PC-3 (cell line): Measurements from ENCODE around the gene LTBP1. TPM values are rescaled to one million over a fixed set of nuclear protein-coding genes. Genes with fewer than 3 reads are reported as not detected.

Source experiments
- ATAC-seq: fragments of 200-7000 bp; cut with Tn5 transposase; 2 replicates; pipeline ENCODE4 v1.9.1; 2020; ENCODE audit warnings: mild to moderate bottlenecking, moderate library complexity
- BruUV-seq: library from RNA; stranded (reverse); fragments of 400-500 nt; replicated peaks from 2 replicates; lab custom pipeline; 2021; lab: Mats Ljungman, UMichigan
- CTCF ChIA-PET: fragments of 300-600 bp; sonication (Branson Sonifier 250); formaldehyde crosslinking; loops from one replicate; lab custom pipeline; 2022; ENCODE audit warnings: antibody characterized with exemption; lab: Charles Lee
- POLR2A ChIA-PET: fragments of 300-600 bp; sonication (Branson Sonifier 250); formaldehyde crosslinking; loops from one replicate; lab custom pipeline; 2022; ENCODE audit warnings: antibody characterized with exemption; ENCODE audit not compliant: unreplicated experiment; lab: Charles Lee
- DNase-seq: peaks from one replicate; pipeline ENCODE4 v3.0.0-alpha.2; 2015
- H2AFZ ChIP-seq: fragments of 300-600 bp; sonication (generic); 2 replicates; pipeline ENCODE4 v1.6.0; 2016; ENCODE audit warnings: antibody characterized with exemption, low read length
- H3F3A ChIP-seq: fragments of 300-600 bp; sonication (generic); one replicate; pipeline ENCODE4 v1.6.0; 2017; ENCODE audit warnings: antibody characterized with exemption, low read length, control low read depth, mild to moderate bottlenecking; ENCODE audit not compliant: unreplicated experiment
- H3K27ac ChIP-seq: fragments of 300-600 bp; sonication (generic); 2 replicates; pipeline ENCODE4 v1.5.1; 2016; ENCODE audit warnings: mild to moderate bottlenecking, low read length
- H3K27me3 ChIP-seq: fragments of 300-600 bp; sonication (generic); 2 replicates; pipeline ENCODE4 v1.6.1; 2016; ENCODE audit warnings: low read length, mixed read lengths
- H3K36me3 ChIP-seq: fragments of 300-600 bp; sonication (generic); 2 replicates; pipeline ENCODE4 v1.6.1; 2016; ENCODE audit warnings: low read depth, mixed run types, low read length, mixed read lengths
- H3K4me1 ChIP-seq: fragments of 300-600 bp; sonication (generic); 2 replicates; pipeline ENCODE4 v1.5.1; 2016; ENCODE audit warnings: low read length; ENCODE audit not compliant: insufficient read depth
- H3K4me2 ChIP-seq: fragments of 300-600 bp; sonication (generic); 2 replicates; pipeline ENCODE4 v1.6.0; 2016; ENCODE audit warnings: low read length
- H3K4me3 ChIP-seq: fragments of 300-600 bp; sonication (generic); 2 replicates; pipeline ENCODE4 v1.5.1; 2016; ENCODE audit warnings: mild to moderate bottlenecking, low read length, mixed read lengths
- H3K79me2 ChIP-seq: fragments of 300-600 bp; sonication (generic); 2 replicates; pipeline ENCODE4 v1.6.1; 2017; ENCODE audit warnings: low read length, mixed read lengths
- H3K9ac ChIP-seq: fragments of 300-600 bp; sonication (generic); 2 replicates; pipeline ENCODE4 v1.6.0; 2016; ENCODE audit warnings: mild to moderate bottlenecking, low read length
- H3K9me2 ChIP-seq: fragments of 300-600 bp; sonication (generic); replicated peaks from 2 replicates; pipeline ENCODE4 v1.6.1; 2016; ENCODE audit warnings: mixed run types, low read length, mixed read lengths
- H3K9me3 ChIP-seq: fragments of 300-600 bp; sonication (generic); 2 replicates; pipeline ENCODE4 v1.6.1; 2016; ENCODE audit warnings: low read length, mixed read lengths
- H4K20me1 ChIP-seq: fragments of 300-600 bp; sonication (generic); 2 replicates; pipeline ENCODE4 v1.6.1; 2016; ENCODE audit warnings: low read length, mixed read lengths
- CTCF ChIP-seq: fragments of 300-600 bp; sonication (generic); conservative IDR thresholded peaks from 2 replicates; pipeline ENCODE4 v1.5.1; 2017; ENCODE audit warnings: antibody characterized with exemption, low read depth, mild to moderate bottlenecking, low read length
- EZH2 ChIP-seq: fragments of 300-600 bp; sonication (generic); IDR thresholded peaks from one replicate; pipeline ENCODE4 v1.6.1; 2017; ENCODE audit warnings: antibody characterized with exemption, mild to moderate bottlenecking, low read length; ENCODE audit not compliant: unreplicated experiment
- EZH2phosphoT487 ChIP-seq: fragments of 300-600 bp; sonication (generic); IDR thresholded peaks from 2 replicates; pipeline ENCODE4 v1.6.1; 2018; ENCODE audit warnings: mild to moderate bottlenecking, antibody characterized with exemption, low read length, borderline replicate concordance
- intact Hi-C: fragments of 100-400 bp; cut with micrococcal nuclease; formaldehyde crosslinking; loops from 2 replicates; pipeline ENCODE4 v1.9.0; 2023
- total RNA-seq: library from RNA; depleted of rRNA; stranded (reverse); fragments of >200 nt; gene quantifications from 2 replicates; pipeline ENCODE4 v1.2.3, GENCODE V29; 2014

LTBP1 gene
- total RNA-seq, 1 experiment from 2014 or later, result 45.9 TPM

GRCh38 chr2:33122726-33123125 lies 176.0 kb downstream of the LTBP1 start:
- Histone ChIP-seq H2AFZ (no peak overlapping the region), H3K9me2 (no peaks in the 10 kb centered on the region), H3K4me1 (peaks cover 25% of the 10 kb centered on the region), H3F3A (peaks cover 3% of the 10 kb centered on the region), H3K27ac (no peak overlapping the region), H3K4me3 (no peak overlapping the region), H3K36me3 (no peaks in the 10 kb centered on the region), H3K79me2 (no peaks in the 10 kb centered on the region), H4K20me1 (no peaks in the 10 kb centered on the region), H3K4me2 (no peak overlapping the region), H3K9ac (no peak overlapping the region), H3K27me3 (no peaks in the 10 kb centered on the region), H3K9me3 (no peaks in the 10 kb centered on the region)
- ATAC-seq (no peak), DNase-seq (no peak)
- BruUV-seq, result no TSS peak
- ChIA-PET POLR2A (no interaction called here), CTCF (no interaction called here)
- TF ChIP-seq EZH2phosphoT487 (no peak), EZH2 (no peak), CTCF (no peak)
- intact Hi-C loops, result no loop called here

GRCh38 chr2:33123216-33123615 lies 176.5 kb downstream of the LTBP1 start:
- Histone ChIP-seq H3K4me3 (no peak overlapping the region), H4K20me1 (no peaks in the 10 kb centered on the region), H3K9me2 (no peaks in the 10 kb centered on the region), H3K9me3 (no peaks in the 10 kb centered on the region), H3K36me3 (no peaks in the 10 kb centered on the region), H3F3A (peaks cover 3% of the 10 kb centered on the region), H3K79me2 (no peaks in the 10 kb centered on the region), H3K9ac (no peak overlapping the region), H3K27me3 (no peaks in the 10 kb centered on the region), H3K4me1 (peaks cover 30% of the 10 kb centered on the region), H3K4me2 (no peak overlapping the region), H3K27ac (no peak overlapping the region), H2AFZ (no peak overlapping the region)
- ChIA-PET POLR2A (no interaction called here), CTCF (no interaction called here)
- ATAC-seq (no peak; the same call in 1 of the 2 replicates), DNase-seq (peak; percentile 43)
- TF ChIP-seq EZH2phosphoT487, result no peak
- TF ChIP-seq EZH2, result no peak
- no peak for TF ChIP-seq CTCF
- no TSS peak for BruUV-seq
- intact Hi-C loops, result no loop called here

GRCh38 chr2:33126552-33126951 lies 179.8 kb downstream of the LTBP1 start:
- ATAC-seq, result no peak
- H3K27me3 ChIP-seq, result no peaks in the 10 kb centered on the region
- TF ChIP-seq EZH2, result no peak
- TF ChIP-seq CTCF, result peak; percentile 23; the same call in 1 of the 2 replicates
- peak overlapping the region; percentile 87 for H3K27ac ChIP-seq
- H3K9ac ChIP-seq, result peak overlapping the region; percentile 11; the same call in 1 of the 2 replicates
- H3F3A ChIP-seq, result peaks cover 3% of the 10 kb centered on the region
- no peak overlapping the region; the same call in 1 of the 2 replicates for H3K4me3 ChIP-seq
- H3K9me2 ChIP-seq, result no peaks in the 10 kb centered on the region
- H3K9me3 ChIP-seq, result no peaks in the 10 kb centered on the region
- BruUV-seq, result no TSS peak
- ChIA-PET CTCF (interaction anchor here (0.7 kb wide), 1 partner anchor 483 kb away, joined by 3 read pairs; no protein-coding TSS in a partner anchor), POLR2A (no interaction called here)
- no peaks in the 10 kb centered on the region for H3K36me3 ChIP-seq
- intact Hi-C loops, result no loop called here
- H2AFZ ChIP-seq, result no peak overlapping the region
- DNase-seq, result no peak
- no peaks in the 10 kb centered on the region for H3K79me2 ChIP-seq
- H3K4me2 ChIP-seq, result peak overlapping the region; percentile 68
- peaks cover 48% of the 10 kb centered on the region for H3K4me1 ChIP-seq
- H4K20me1 ChIP-seq, result no peaks in the 10 kb centered on the region
